ENCODE data around the gene QSER1. TPM values are rescaled to one million over a fixed set of nuclear protein-coding genes. Genes with fewer than 3 reads are reported as not detected.

QSER1 gene
- total and polyA plus RNA-seq, 11 donors: 2.1 to 25.3 (median 18.2) TPM

- peak; percentile 75 to 92 (median 82) for DNase-seq
- Histone ChIP-seq H3K9me3 (no peaks in the 10 kb centered on the region), H3K27ac (peak within 1 kb of the TSS in 1 of 12 donors; percentile 57), H3K4me1 (peaks cover 0 to 22% (median 0%) of the 10 kb centered on the region in 12 donors), H3K4me3 (peak within 1 kb of the TSS; percentile 26 to 68 (median 54)), H3K36me3 (no peaks in the 10 kb centered on the region), H3K27me3 (peaks cover 0 to 33% (median 13%) of the 10 kb centered on the region in 9 donors)
- TF ChIP-seq, protein P1, sequence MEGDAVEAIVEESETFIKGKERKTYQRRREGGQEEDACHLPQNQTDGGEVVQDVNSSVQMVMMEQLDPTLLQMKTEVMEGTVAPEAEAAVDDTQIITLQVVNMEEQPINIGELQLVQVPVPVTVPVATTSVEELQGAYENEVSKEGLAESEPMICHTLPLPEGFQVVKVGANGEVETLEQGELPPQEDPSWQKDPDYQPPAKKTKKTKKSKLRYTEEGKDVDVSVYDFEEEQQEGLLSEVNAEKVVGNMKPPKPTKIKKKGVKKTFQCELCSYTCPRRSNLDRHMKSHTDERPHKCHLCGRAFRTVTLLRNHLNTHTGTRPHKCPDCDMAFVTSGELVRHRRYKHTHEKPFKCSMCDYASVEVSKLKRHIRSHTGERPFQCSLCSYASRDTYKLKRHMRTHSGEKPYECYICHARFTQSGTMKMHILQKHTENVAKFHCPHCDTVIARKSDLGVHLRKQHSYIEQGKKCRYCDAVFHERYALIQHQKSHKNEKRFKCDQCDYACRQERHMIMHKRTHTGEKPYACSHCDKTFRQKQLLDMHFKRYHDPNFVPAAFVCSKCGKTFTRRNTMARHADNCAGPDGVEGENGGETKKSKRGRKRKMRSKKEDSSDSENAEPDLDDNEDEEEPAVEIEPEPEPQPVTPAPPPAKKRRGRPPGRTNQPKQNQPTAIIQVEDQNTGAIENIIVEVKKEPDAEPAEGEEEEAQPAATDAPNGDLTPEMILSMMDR (IDR thresholded peaks at IDR 0.05): no peak
- TF ChIP-seq POLR2A (IDR thresholded peaks at IDR 0.05): peak in 1 of 2 donors; percentile 39
- ATAC-seq: peak; percentile 72 to 97 (median 96)
- WGBS, 4 donors: 2 to 6% (median 3%) methylated on average over 15 to 89 of the region's 89 CpGs
- intact Hi-C loops (cut with DNase I): no loop called here
Measured at GRCh38 chr11:33015621-33016551, 123.3 kb downstream of the QSER1 start, which contains the start of gene DEPDC7. DEPDC7 (plus strand) TSS chr11:33015878; CDS start chr11:33015956, 78 bp downstream.

- Histone ChIP-seq H3K36me3 (no peaks in the 10 kb centered on the region), H3K9me3 (no peaks in the 10 kb centered on the region), H3K4me1 (peaks cover 0 to 21% (median 0%) of the 10 kb centered on the region in 12 donors), H3K4me3 (peak overlapping the region in 9 of 12 donors; percentile 47 to 68 (median 56)), H3K27ac (no peak overlapping the region), H3K27me3 (peaks cover 0 to 33% (median 13%) of the 10 kb centered on the region in 9 donors)
- ATAC-seq: no peak
- no peak for TF ChIP-seq POLR2A (IDR thresholded peaks at IDR 0.05)
- TF ChIP-seq, protein P1 (IDR thresholded peaks at IDR 0.05): no peak
- 64 to 69% (median 67%) methylated on average over 4 of the region's 4 CpGs for WGBS, 4 donors
- no peak for DNase-seq
- intact Hi-C loops (cut with DNase I): no loop called here
Measured at GRCh38 chr11:33016654-33017053, 124.0 kb downstream of the QSER1 start.

DNA sequence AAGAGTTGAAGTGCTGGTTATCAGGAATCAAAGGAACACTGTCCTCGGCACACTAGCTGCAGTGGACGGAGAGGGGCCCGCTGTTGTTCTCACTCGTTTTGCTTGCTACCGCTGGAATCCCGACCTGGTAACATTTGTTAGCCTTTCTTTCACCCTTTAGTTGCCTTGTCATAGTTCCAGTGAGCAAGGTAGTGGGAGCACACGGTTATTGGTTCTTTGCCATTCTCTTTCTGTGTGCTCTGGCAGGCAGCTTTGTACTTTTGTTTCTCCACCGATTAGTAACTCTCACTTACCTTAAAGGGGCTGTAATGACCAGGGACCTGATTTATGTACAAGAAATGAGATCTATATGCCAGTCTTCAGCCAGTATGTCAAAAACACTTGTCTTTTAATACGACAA is 124.9 kb downstream of the QSER1 start:
- DNase-seq: no peak
- Histone ChIP-seq H3K9me3 (no peaks in the 10 kb centered on the region), H3K27ac (no peak overlapping the region), H3K36me3 (no peaks in the 10 kb centered on the region), H3K27me3 (peaks cover 0 to 33% (median 13%) of the 10 kb centered on the region in 9 donors), H3K4me1 (peaks cover 0 to 16% (median 0%) of the 10 kb centered on the region in 12 donors), H3K4me3 (no peak overlapping the region)
- no peak for ATAC-seq
- WGBS, 4 donors: 81 to 89% (median 87%) methylated on average over 9 of the region's 9 CpGs
- intact Hi-C loops (cut with DNase I): no loop called here
- TF ChIP-seq POLR2A (IDR thresholded peaks at IDR 0.05): no peak
- TF ChIP-seq, protein P1 (IDR thresholded peaks at IDR 0.05): no peak

DNA sequence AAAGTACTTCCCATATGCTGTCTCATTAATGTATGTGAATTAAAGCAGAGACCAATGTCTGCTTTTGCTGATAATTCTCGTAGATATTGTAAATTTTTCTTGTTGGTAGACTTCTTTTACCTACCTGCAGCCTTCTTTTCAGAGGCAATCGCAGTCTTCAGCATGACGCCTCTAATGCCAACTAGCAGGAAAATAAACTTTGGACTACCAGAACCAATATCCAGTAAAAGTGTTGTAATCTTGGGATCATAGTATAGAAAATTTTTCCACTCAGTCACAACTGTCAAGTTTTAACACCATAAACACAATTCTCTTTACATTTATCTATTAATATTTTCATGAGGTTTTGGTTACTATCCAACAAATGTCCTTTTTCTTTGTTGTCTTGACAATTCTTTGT is 125.4 kb downstream of the QSER1 start:
- H3K36me3 ChIP-seq: no peaks in the 10 kb centered on the region
- intact Hi-C loops (cut with DNase I): no loop called here
- ATAC-seq (no peak), DNase-seq (no peak)
- H3K4me3 ChIP-seq: no peak overlapping the region
- WGBS, 4 donors: 90 to 94% (median 93%) methylated on average over 3 of the region's 3 CpGs
- TF ChIP-seq, protein P1 (IDR thresholded peaks at IDR 0.05): no peak
- no peaks in the 10 kb centered on the region for H3K9me3 ChIP-seq
- H3K27me3 ChIP-seq: peaks cover 0 to 33% (median 13%) of the 10 kb centered on the region in 9 donors
- no peak overlapping the region for H3K27ac ChIP-seq
- peaks cover 0 to 16% (median 0%) of the 10 kb centered on the region in 12 donors for H3K4me1 ChIP-seq

Measured in heart left ventricle (tissue), 16 donors.